HG03108 (cell line): ENCODE results near the gene PTK6.

Source experiments
- ATAC-seq: cut with Tn5 transposase; IDR thresholded peaks from one replicate; pipeline ENCODE4 v1.9.1; 2021; ENCODE audit warnings: moderate library complexity; ENCODE audit not compliant: unreplicated experiment

Gene PTK6

GRCh38 chr20:63496596-63497120 lies 40.5 kb downstream of the PTK6 start:
- no peak for ATAC-seq

DNA sequence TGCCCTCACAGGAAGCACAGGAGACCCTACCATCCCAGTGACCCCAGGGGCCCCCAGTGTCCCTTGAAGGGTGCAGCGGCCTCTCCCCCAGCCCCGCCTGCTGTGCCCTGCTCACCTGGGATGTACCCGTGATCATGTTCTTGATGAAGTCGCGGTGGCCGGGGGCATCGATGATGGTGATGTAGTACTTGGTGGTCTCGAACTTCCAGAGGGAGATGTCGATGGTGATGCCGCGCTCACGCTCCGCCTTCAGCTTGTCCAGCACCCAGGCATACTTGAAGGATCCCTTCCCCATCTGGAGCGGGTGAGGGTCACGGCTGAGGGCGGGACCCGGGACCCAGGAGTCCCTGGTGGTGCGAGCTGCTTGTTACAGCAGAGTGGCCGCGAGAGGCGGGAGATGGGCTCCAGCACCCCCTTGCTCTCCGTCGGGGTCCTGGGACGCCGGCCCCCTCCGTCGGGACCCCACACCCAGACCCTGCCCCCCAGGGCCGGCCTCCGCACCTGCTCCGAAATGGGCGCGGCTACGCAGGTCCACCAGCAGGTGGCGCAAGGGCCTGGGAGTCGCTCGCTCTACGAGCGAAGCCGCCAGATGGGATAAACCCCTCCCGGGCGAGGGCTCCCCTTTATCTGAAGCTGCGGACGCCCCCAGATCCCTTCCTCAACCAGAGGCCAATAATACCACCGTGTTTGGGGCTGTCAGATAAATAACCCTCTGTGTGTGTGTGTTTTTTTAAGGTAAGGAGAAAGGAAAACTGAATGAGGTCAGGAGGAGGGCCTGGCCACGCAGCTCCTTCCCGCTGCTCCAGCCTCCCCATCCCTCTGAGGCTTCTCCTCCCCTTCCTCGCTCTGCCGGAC lies 41.2 kb downstream of the PTK6 start:
- ATAC-seq = no peak

DNA sequence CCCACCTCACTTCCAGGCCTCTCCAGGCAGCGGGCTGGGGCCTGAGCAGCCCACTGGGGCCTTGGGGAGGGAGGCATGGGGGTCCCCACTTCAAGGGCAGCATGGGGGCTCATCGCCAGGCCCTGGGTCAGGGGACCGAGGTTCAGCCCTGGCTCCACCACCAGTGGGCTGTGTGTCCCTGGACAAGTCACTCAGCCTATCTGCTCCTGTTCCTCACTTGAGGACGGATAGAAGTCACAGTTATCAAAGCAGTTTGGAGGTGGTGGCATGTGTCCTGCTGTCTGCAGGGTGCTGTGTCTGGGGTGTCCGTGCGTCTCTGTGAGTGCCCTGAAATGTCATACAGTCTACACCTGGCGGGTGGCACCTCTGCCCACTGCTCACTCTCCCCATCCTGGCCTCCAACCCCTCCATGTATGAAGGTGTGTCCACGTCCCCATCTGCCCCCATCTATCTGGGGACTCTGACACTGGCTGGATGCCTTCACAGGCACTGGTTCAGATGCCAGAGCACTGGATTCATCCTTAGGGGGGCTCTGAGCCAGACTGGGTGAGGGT lies 41.9 kb downstream of the PTK6 start:
- no peak for ATAC-seq

- ATAC-seq = no peak
Measured at GRCh38 chr20:63494420-63495166, 42.6 kb downstream of the PTK6 start.

- no peak for ATAC-seq
Measured at GRCh38 chr20:63494084-63494419, 43.1 kb downstream of the PTK6 start.

DNA sequence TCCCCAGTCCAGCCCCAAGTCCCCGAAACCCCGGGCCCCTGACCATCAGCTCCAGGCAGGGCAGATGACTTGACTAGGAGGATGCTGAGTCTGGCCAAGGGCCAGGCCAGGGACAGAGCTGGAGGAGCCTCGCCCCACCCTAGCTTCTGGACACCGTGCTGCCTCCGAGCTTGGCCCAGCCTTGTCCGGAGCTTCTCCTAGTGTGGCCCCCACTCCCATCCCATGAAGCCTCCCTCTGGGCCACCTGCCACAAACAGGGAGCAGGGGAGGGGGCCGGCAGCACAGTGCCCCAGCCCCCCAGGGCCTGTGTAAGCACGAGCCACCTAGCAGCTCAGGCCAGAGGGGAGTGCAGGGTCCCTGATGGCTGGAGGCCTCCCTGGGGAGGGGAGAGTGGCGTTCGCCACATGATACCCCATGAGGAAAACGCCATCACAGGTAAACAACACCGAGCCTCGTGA lies 43.6 kb downstream of the PTK6 start:
- ATAC-seq = no peak

DNA sequence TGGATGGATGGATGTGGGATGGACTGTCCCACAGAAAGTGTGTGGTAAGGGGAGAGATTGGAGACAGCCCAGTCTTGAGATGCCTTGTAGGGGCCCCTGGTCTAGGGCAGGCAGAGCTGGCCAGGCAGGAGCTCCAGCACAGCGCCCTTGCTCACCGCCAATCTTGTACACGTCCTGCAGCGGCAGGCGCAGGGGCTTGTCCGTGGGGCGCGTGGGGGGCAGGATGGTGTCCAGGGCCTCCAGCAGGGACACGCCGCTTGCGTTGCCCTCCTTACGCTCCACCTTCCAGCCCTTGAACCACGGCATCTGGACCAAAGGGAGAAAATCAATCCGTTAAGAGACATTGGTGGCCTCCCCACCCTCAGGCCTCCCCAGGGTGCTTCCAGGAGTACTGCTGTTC lies 44.2 kb downstream of the PTK6 start:
- ATAC-seq = no peak

DNA sequence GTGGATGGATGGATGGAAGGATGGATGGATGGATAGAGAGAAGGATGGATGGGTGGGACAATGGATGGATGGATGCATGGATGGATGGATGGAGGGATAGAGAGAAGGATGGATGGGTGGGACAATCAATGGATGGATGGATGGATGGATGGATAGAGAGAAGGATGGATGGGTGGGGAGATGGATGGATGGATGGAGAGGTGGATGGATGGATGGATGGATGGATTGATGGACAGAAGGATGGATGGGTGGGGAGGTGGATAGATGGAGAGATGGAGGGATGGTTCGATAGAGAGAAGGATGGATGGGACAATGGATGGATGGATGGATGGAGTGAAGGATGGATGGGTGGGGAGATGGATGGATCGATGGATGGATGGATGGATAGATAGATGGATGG lies 44.7 kb downstream of the PTK6 start:
- ATAC-seq = no peak

- ATAC-seq = no peak
Measured at GRCh38 chr20:63491635-63492230, 45.4 kb downstream of the PTK6 start.

DNA sequence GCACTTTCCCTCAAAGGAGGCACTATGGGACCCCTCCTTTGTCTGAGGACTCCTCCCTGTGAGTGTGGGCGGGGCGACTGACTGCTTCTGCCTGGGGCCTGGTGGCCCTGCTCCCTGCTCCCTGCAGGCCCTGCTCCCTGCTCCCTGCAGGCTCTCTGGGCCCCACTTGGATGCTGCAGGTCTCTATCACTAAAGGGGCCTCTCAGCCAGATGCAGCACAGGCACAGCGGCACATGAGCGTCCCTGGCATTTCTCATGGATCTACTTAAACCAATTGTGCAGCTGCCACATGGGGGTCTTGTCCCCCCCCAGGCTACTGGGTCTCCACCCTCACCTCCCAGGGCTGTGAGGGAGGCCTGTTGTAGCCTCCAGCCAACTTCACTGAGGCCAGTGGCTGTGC lies 46.1 kb downstream of the PTK6 start:
- ATAC-seq = no peak

GRCh38 chr20:63490416-63490815 lies 46.8 kb downstream of the PTK6 start:
- ATAC-seq = no peak

- ATAC-seq = no peak
Measured at GRCh38 chr20:63488315-63489251, 48.6 kb downstream of the PTK6 start.

- no peak for ATAC-seq
Measured at GRCh38 chr20:63487781-63488241, 49.4 kb downstream of the PTK6 start.

GRCh38 chr20:63487116-63487764 lies 49.9 kb downstream of the PTK6 start:
- ATAC-seq = no peak

GRCh38 chr20:63486300-63486855 lies 50.8 kb downstream of the PTK6 start:
- ATAC-seq = no peak

- no peak for ATAC-seq
Measured at GRCh38 chr20:63484651-63485403, 52.3 kb downstream of the PTK6 start.

DNA sequence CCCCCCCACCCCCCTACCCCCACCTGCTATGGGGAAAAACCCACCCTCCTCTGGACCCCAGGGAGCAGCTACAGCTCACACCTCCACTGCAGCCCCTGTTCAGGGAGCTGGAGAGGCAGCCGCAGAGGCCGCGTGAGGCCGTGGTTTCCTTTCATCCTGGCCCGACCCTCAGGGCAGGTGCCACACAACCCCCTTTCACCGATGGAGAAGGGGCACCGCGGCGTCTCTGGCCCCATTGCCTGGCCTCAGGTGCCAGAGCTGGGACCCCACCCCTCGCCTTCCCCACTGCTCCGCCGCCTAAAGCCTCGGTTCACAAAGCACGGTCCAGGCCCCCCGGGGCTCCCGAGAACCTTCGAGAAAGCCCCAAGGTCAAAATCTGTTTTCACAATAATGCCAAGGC lies 52.9 kb downstream of the PTK6 start:
- no peak for ATAC-seq

DNA sequence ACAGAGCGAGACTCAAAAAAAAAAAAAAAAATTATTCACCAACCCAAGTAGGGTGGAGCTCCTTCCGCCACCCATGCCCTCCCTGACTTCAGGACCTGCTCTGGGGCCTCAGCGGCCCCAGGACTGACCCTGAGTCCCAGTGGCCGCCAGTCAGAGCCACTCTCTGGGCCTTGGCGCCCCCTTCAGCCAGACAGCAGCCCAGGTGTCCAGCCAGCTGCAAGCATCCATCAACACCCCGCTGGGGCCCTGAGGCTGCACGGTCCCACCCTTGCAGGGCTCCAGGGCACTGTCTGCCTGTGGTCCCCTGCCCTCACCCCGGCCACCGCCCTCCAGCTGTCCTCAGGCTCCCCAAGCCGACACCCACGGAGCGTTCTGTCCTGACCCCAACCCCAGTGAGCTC lies 53.3 kb downstream of the PTK6 start:
- no peak for ATAC-seq
